SU-DHL-6 (cell line): Measurements from ENCODE around the gene MS4A3.
"Not testable (repeated sequence)": the region's sequence is repeated elsewhere in the genome, so short reads cannot be mapped to it uniquely, and the experiment has no call there.

Experiments used
- H2AFZ ChIP-seq: fragments of 200-600 bp; sonication (generic); 2 replicates; pipeline ENCODE4 v1.6.1; 2014; ENCODE audit warnings: low read depth, mild to moderate bottlenecking, moderate library complexity, mixed read lengths, antibody characterized with exemption, low read length; ENCODE audit not compliant: severe bottlenecking
- H3F3A ChIP-seq: fragments of 200-600 bp; shearing (Covaris generic); 2 replicates; pipeline ENCODE4 v1.6.0; 2016; ENCODE audit warnings: antibody characterized with exemption, mild to moderate bottlenecking; ENCODE audit not compliant: insufficient read depth
- H3K27ac ChIP-seq: fragments of 200-600 bp; sonication (generic); 2 replicates; pipeline ENCODE4 v1.5.1; 2016; ENCODE audit warnings: low read depth, mild to moderate bottlenecking, low read length, moderate library complexity, mixed read lengths
- H3K27me3 ChIP-seq: fragments of 200-600 bp; sonication (generic), shearing (Covaris generic); 2 replicates; pipeline ENCODE4 v1.6.0; 2014; ENCODE audit warnings: mild to moderate bottlenecking, low read length
- H3K36me3 ChIP-seq: fragments of 200-600 bp; sonication (generic); 2 replicates; pipeline ENCODE4 v1.6.1; 2014; ENCODE audit warnings: mild to moderate bottlenecking, low read length, mixed read lengths
- H3K4me2 ChIP-seq: fragments of 300-600, 200-600 bp; shearing (Covaris generic), sonication (generic); 2 replicates; pipeline ENCODE4 v1.6.0; 2014; ENCODE audit warnings: low read length, low read depth, mild to moderate bottlenecking; ENCODE audit not compliant: poor library complexity, severe bottlenecking
- H3K4me3 ChIP-seq: fragments of 200-600 bp; sonication (generic); 2 replicates; pipeline ENCODE4 v1.5.1; 2014; ENCODE audit warnings: antibody characterized with exemption, low read length, mild to moderate bottlenecking, mixed read lengths; ENCODE audit not compliant: insufficient read depth, poor library complexity, severe bottlenecking
- H3K79me2 ChIP-seq: fragments of 200-600 bp; sonication (generic); 2 replicates; pipeline ENCODE4 v1.6.1; 2014; ENCODE audit warnings: mild to moderate bottlenecking, low read length, moderate library complexity; ENCODE audit not compliant: insufficient read depth
- H3K9ac ChIP-seq: fragments of 200-600 bp; sonication (generic); 2 replicates; pipeline ENCODE4 v1.7.0; 2014; ENCODE audit warnings: mild to moderate bottlenecking, low read length
- H3K9me2 ChIP-seq: fragments of 200-600 bp; sonication (generic); replicated peaks from 2 replicates; pipeline ENCODE4 v1.6.1; 2014; ENCODE audit warnings: low read length; ENCODE audit not compliant: insufficient read depth
- H3K9me3 ChIP-seq: fragments of 200-600 bp; sonication (generic); 2 replicates; pipeline ENCODE4 v1.6.1; 2014; ENCODE audit warnings: low read length, mixed read lengths; ENCODE audit not compliant: insufficient read depth
- H4K20me1 ChIP-seq: fragments of 200-600 bp; sonication (generic); 2 replicates; pipeline ENCODE4 v1.6.1; 2014; ENCODE audit warnings: low read depth, mild to moderate bottlenecking, antibody characterized with exemption, low read length, moderate library complexity, mixed read lengths
- EZH2phosphoT487 ChIP-seq: fragments of 200-600 bp; sonication (generic), shearing (Covaris generic); conservative IDR thresholded peaks from 2 replicates; pipeline ENCODE4 v1.6.1; 2018; ENCODE audit warnings: mild to moderate bottlenecking, antibody characterized with exemption, low read length, moderate library complexity, mixed read lengths
- TF ChIP-seq, protein P1 (sequence below): fragments of 200-600 bp; sonication (generic); IDR thresholded peaks from one replicate; pipeline ENCODE4 v1.5.1; 2017; ENCODE audit warnings: antibody characterized with exemption, mild to moderate bottlenecking, low read length, moderate library complexity; ENCODE audit not compliant: insufficient read depth, poor library complexity, severe bottlenecking

MS4A3 gene

DNA sequence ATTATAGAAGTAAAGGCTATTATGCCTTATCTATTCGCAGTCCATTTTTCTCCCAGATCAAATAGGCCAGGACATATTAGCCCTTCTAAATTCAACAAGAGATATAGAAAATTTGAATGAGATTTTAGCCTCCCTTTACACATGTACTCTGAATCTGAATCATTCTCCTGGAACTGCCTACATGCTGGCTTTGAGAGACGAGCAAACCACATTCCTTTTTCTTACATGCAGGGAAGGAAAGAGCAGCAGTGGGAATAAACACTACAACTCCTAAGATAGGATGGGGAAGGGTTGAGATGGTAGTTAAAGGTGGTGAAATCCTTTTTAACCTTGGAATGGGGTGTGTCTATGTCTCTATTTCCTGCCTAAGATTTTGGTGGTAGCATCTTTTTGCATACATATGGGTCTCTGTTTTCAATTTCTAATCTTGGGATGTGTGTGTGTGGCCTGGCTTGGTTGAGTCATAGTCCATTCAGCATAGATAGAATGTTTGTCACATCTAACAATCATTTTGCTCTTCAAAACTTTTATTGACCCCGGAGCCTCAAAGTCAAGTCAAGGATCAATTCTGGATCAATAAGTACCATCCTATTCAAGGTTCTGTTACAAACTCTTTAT, 27.3 kb upstream of the MS4A3 start:
- no peaks in the 10 kb centered on the region for H3K9me3 ChIP-seq
- H3K4me2 ChIP-seq: no peak overlapping the region
- H2AFZ ChIP-seq: no peak overlapping the region
- TF ChIP-seq, protein P1, sequence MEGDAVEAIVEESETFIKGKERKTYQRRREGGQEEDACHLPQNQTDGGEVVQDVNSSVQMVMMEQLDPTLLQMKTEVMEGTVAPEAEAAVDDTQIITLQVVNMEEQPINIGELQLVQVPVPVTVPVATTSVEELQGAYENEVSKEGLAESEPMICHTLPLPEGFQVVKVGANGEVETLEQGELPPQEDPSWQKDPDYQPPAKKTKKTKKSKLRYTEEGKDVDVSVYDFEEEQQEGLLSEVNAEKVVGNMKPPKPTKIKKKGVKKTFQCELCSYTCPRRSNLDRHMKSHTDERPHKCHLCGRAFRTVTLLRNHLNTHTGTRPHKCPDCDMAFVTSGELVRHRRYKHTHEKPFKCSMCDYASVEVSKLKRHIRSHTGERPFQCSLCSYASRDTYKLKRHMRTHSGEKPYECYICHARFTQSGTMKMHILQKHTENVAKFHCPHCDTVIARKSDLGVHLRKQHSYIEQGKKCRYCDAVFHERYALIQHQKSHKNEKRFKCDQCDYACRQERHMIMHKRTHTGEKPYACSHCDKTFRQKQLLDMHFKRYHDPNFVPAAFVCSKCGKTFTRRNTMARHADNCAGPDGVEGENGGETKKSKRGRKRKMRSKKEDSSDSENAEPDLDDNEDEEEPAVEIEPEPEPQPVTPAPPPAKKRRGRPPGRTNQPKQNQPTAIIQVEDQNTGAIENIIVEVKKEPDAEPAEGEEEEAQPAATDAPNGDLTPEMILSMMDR: no peak
- TF ChIP-seq EZH2phosphoT487: no peak
- H3F3A ChIP-seq: no peaks in the 10 kb centered on the region
- H3K4me3 ChIP-seq: no peak overlapping the region
- H3K9me2 ChIP-seq: no peaks in the 10 kb centered on the region
- H3K36me3 ChIP-seq: no peaks in the 10 kb centered on the region
- H3K27ac ChIP-seq: no peak overlapping the region
- H3K27me3 ChIP-seq: no peaks in the 10 kb centered on the region
- no peaks in the 10 kb centered on the region for H4K20me1 ChIP-seq
- H3K79me2 ChIP-seq: no peaks in the 10 kb centered on the region
- H3K9ac ChIP-seq: no peak overlapping the region

GRCh38 chr11:60040109-60040508, 16.4 kb upstream of the MS4A3 start, which contains the start of gene OOSP2:
TSS of gene OOSP2 (plus strand) at chr11:60040409. CDS start at chr11:60040460, 51 bp downstream.
- Histone ChIP-seq H3K9ac (no peak within 1 kb of the TSS), H3K27me3 (no peaks in the 10 kb centered on the region), H2AFZ (no peak within 1 kb of the TSS), H3K4me2 (no peak within 1 kb of the TSS), H3K27ac (no peak within 1 kb of the TSS), H3K79me2 (no peaks in the 10 kb centered on the region), H3F3A (no peaks in the 10 kb centered on the region), H3K9me3 (no peaks in the 10 kb centered on the region), H3K36me3 (no peaks in the 10 kb centered on the region), H3K9me2 (no peaks in the 10 kb centered on the region), H4K20me1 (no peaks in the 10 kb centered on the region), H3K4me3 (no peak within 1 kb of the TSS)
- TF ChIP-seq, protein P1: no peak
- TF ChIP-seq EZH2phosphoT487: no peak

GRCh38 chr11:60050422-60050821, 6.0 kb upstream of the MS4A3 start:
- not testable (repeated sequence) for H3K27ac ChIP-seq, H3K36me3 ChIP-seq

GRCh38 chr11:60050839-60051238, 5.6 kb upstream of the MS4A3 start:
- H3K27ac ChIP-seq, H3K4me3 ChIP-seq, H3K36me3 ChIP-seq, H3K9me2 ChIP-seq, H3K79me2 ChIP-seq, H3K9ac ChIP-seq, H2AFZ ChIP-seq, H3K4me2 ChIP-seq, H3K9me3 ChIP-seq, H3K27me3 ChIP-seq, H3F3A ChIP-seq, H4K20me1 ChIP-seq: not testable (repeated sequence)

More at GRCh38 chr11:60050422-60050821, 6.0 kb upstream of the MS4A3 start:
- H3K4me2 ChIP-seq, H3K9ac ChIP-seq, H3K27me3 ChIP-seq, H3F3A ChIP-seq, H3K9me3 ChIP-seq, H3K79me2 ChIP-seq, H2AFZ ChIP-seq, H3K4me3 ChIP-seq, H4K20me1 ChIP-seq, H3K9me2 ChIP-seq: not testable (repeated sequence)
